HepG2 (cell line): Measurements from ENCODE around the gene SUSD4. TPM values are rescaled to one million over a fixed set of nuclear protein-coding genes. Genes with fewer than 3 reads are reported as not detected.

Experiments
- ATAC-seq: fragments of 200-7000 bp; cut with Tn5 transposase; 3 replicates; pipeline ENCODE4 v1.9.1; 2020; ENCODE audit warnings: mild to moderate bottlenecking, moderate library complexity
- BruUV-seq: library from RNA; stranded (reverse); fragments of 400-500 nt; replicated peaks from 2 replicates; lab custom pipeline; 2021; lab: Mats Ljungman, UMichigan
- CTCF ChIA-PET: fragments of 300-600 bp; formaldehyde crosslinking; extraction: SDS; loops from one replicate; lab custom pipeline; 2021; ENCODE audit warnings: low total read pairs, inconsistent platforms, low intra/inter-chr PET ratio; lab: Yijun Ruan, JAX
- POLR2A ChIA-PET: fragments of 350-600 bp; sonication (Branson Sonifier 250); formaldehyde crosslinking; loops from one replicate; lab custom pipeline; 2020; ENCODE audit warnings: antibody characterized with exemption, inconsistent platforms; lab: Yijun Ruan, JAX
- DNase-seq: peaks from one replicate; pipeline ENCODE4 v3.0.0-alpha.2; 2015; ENCODE audit warnings: low spot score
- FAIRE-seq: peaks from 3 replicates; lab custom pipeline; 2011; peaks lifted over from hg19 to GRCh38; lab: Jason Lieb, UNC
- H2AFZ ChIP-seq: one replicate; pipeline ENCODE4 v1.6.1; 2011; ENCODE audit warnings: low read length, inconsistent platforms
- H3K27ac ChIP-seq: fragments of 300-600 bp; 3 replicates; pipeline ENCODE4 v1.8.0; 2011; ENCODE audit warnings: mixed run types, mild to moderate bottlenecking, mixed read lengths, low read length, inconsistent platforms; ENCODE audit not compliant: insufficient read depth; ENCODE audit errors: extremely low read length
- H3K27me3 ChIP-seq, 2 experiments: fragments of 200-600 bp in 1 of 2; 2 replicates in 1 of 2; 3 replicates in 1 of 2; pipeline versions ENCODE4 v1.6.0 to v1.8.0; 2011; ENCODE audit warnings: low read length in 2 of 2, mild to moderate bottlenecking in 2 of 2, moderate library complexity in 2 of 2, inconsistent platforms in 1 of 2; ENCODE audit not compliant: insufficient read depth in 2 of 2, control insufficient read depth in 1 of 2
- H3K36me3 ChIP-seq, 2 experiments: fragments of 200-600 bp in 1 of 2; replicated peaks in 1 of 2; 2 replicates in 1 of 2; 3 replicates in 1 of 2; pipeline versions ENCODE4 v1.5.1 to v1.8.0; 2011; ENCODE audit warnings: low read length in 2 of 2, inconsistent platforms in 1 of 2; ENCODE audit not compliant: insufficient read depth in 2 of 2, control insufficient read depth in 1 of 2
- H3K4me1 ChIP-seq: 2 replicates; pipeline ENCODE4 v1.5.1; 2012; ENCODE audit warnings: low read length, inconsistent platforms; ENCODE audit not compliant: insufficient read depth
- H3K4me2 ChIP-seq: 2 replicates; pipeline ENCODE4 v1.6.0; 2011; ENCODE audit warnings: low read depth, low read length, inconsistent platforms
- H3K4me3 ChIP-seq, 3 experiments: fragments of 200-600 bp in 1 of 3; sonication (generic), shearing (Covaris generic) in 1 of 3; replicated peaks in 1 of 3; 2 replicates each; pipeline ENCODE4 v1.5.1; 2011 to 2016; ENCODE audit warnings: low read length in 3 of 3, inconsistent platforms in 2 of 3, low read depth in 2 of 3, mild to moderate bottlenecking in 2 of 3, control low read depth in 1 of 3, mixed read lengths in 1 of 3; ENCODE audit not compliant: insufficient read depth in 1 of 3
- H3K79me2 ChIP-seq: one replicate; pipeline ENCODE4 v1.6.1; 2011; ENCODE audit warnings: low read length, inconsistent platforms; ENCODE audit not compliant: insufficient read depth
- H3K9ac ChIP-seq: 2 replicates; pipeline ENCODE4 v1.6.0; 2011; ENCODE audit warnings: mild to moderate bottlenecking, low read depth, low read length, inconsistent platforms; ENCODE audit not compliant: insufficient read depth
- H3K9me3 ChIP-seq: 2 replicates; pipeline ENCODE4 v1.5.1; 2012; ENCODE audit warnings: mild to moderate bottlenecking, low read length
- H4K20me1 ChIP-seq: 2 replicates; pipeline ENCODE4 v1.6.0; 2011; ENCODE audit warnings: inconsistent platforms, mild to moderate bottlenecking, low read length, moderate library complexity; ENCODE audit not compliant: insufficient read depth
- CC2D1A ChIP-seq: sonication (generic); formaldehyde crosslinking; IDR thresholded peaks from 2 replicates; pipeline ENCODE4 v1.8.1; 2023; ENCODE audit warnings: mild to moderate bottlenecking, missing genetic modification reagents
- GFI1 ChIP-seq: sonication (generic); formaldehyde crosslinking; IDR thresholded peaks from 2 replicates; pipeline ENCODE4 v1.5.0; 2020; ENCODE audit warnings: missing genetic modification reagents, mild to moderate bottlenecking, borderline replicate concordance
- SKIL ChIP-seq: sonication (generic); formaldehyde crosslinking; IDR thresholded peaks from 2 replicates; pipeline ENCODE4 v1.8.0; 2022; ENCODE audit warnings: missing genetic modification reagents, mild to moderate bottlenecking, moderate library complexity, borderline replicate concordance
- TCF7 ChIP-seq: sonication (generic); IDR thresholded peaks from 2 replicates; pipeline ENCODE4 v1.6.1; 2016; ENCODE audit warnings: antibody characterized with exemption, low read depth
- ZNF513 ChIP-seq: sonication (generic); formaldehyde crosslinking; conservative IDR thresholded peaks from 2 replicates; pipeline ENCODE4 v1.5.0; 2020; ENCODE audit warnings: missing genetic modification reagents
- WGBS: methylation state at CpG from one replicate; pipeline ENCODE4 v1.1.6; 2017; ENCODE audit warnings: low lambda C conversion rate; 5-methylcytosine and 5-hydroxymethylcytosine counted together
- in situ Hi-C: cut with HindIII; loops from 2 replicates; pipeline ENCODE4 v1.10.0; 2017; ENCODE audit warnings: low pct_unique_long_range_greater_than_20kb; ENCODE audit not compliant: extremely low pct_ligation_motif_present
- intact Hi-C: fragments of 100-400 bp; cut with micrococcal nuclease; formaldehyde crosslinking; loops from one replicate; pipeline ENCODE4 v1.10.0; 2022; ENCODE audit not compliant: unreplicated experiment
- polyA plus RNA-seq, 8 experiments: library from polyadenylated mRNA; depleted of rRNA in 3 of 8; stranded (reverse) in 7 of 8; unstranded in 1 of 8; fragments of >200 nt; fragmentation: Illumina TruSeq in 4 of 8; extraction: Trizol in 4 of 8; gene quantifications; 2 replicates each; pipeline versions ENCODE4 v1.2.1 to v1.2.3, GENCODE V29; 2011 to 2016; ENCODE audit warnings: low read depth in 4 of 8, missing spikeins in 1 of 8, mixed read lengths in 1 of 8; ENCODE audit not compliant: insufficient read depth in 1 of 8
- total RNA-seq, 5 experiments: library from RNA; depleted of rRNA; stranded (reverse); fragments of >200 nt; fragmentation: Illumina TruSeq; extraction: Trizol; gene quantifications; 2 replicates each; pipeline ENCODE4 v1.2.3, GENCODE V29; 2016; ENCODE audit warnings: low read depth in 1 of 5

SUSD4 gene
- total and polyA plus RNA-seq, 2 of the 13 experiments (the other 11 are each of a cell fraction or from before 2014, with no cell fraction given): not detected

DNA sequence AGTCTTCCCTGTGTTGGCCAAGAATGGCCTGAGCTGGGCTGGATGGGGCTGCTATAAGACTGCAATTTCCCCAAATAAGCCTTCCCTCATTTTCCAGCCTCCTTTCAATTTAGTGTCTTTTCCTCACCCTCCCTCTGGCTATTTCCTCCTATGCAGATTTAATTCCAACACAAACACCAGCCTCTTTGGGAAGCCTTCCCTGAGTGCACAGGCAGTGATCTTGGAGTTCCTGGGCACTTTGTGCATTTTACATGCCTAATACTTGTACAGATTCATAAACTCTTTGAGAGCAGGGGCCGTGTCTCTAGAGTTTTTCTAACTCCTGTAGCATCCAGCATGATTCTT, 129.8 kb downstream of the SUSD4 start:
- H3K4me1 ChIP-seq: no peaks in the 10 kb centered on the region
- H3K36me3 ChIP-seq: no peaks in the 10 kb centered on the region
- CTCF ChIA-PET: no interaction called here
- FAIRE-seq: no peak
- H3K4me3 ChIP-seq: no peak overlapping the region
- intact Hi-C loops: no loop called here
- no peak overlapping the region for H3K4me2 ChIP-seq
- H3K27ac ChIP-seq: no peak overlapping the region
- TF ChIP-seq ZNF513: no peak
- no peak for TF ChIP-seq SKIL
- TF ChIP-seq GFI1 (CRISPR knock-in tag): no peak
- no peak for TF ChIP-seq CC2D1A (CRISPR knock-in tag)
- TF ChIP-seq TCF7: no peak
- TF ChIP-seq, all 625 proteins: peak for 0
- H4K20me1 ChIP-seq: no peaks in the 10 kb centered on the region
- peaks cover 0 to 2% of the 10 kb centered on the region in 2 experiments; a peak in 2 of 5 replicates for H3K27me3 ChIP-seq
- no TSS peak for BruUV-seq
- no peaks in the 10 kb centered on the region for H3K79me2 ChIP-seq
- 0% methylated on average over 1 of the region's 1 CpG for WGBS
- in situ Hi-C loops: no loop called here
- H3K9ac ChIP-seq: no peak overlapping the region
- ATAC-seq (no peak), DNase-seq (no peak)
- no peaks in the 10 kb centered on the region for H3K9me3 ChIP-seq
- POLR2A ChIA-PET: no interaction called here
- no peak overlapping the region for H2AFZ ChIP-seq
